Upper lobe of right lung (tissue), 1 donor: ENCODE results near the gene SYNE3. TPM values are rescaled to one million over a fixed set of nuclear protein-coding genes. Genes with fewer than 3 reads are reported as not detected.
A peak's percentile ranks its signal among the peaks of the same experiment; 100 is the strongest.

Source experiments
- ATAC-seq: fragments of 200-7000 bp; cut with Tn5 transposase; one replicate; pipeline ENCODE4 v1.9.1; 2020; ENCODE audit warnings: mild to moderate bottlenecking, moderate library complexity
- DNase-seq: peaks from one replicate; pipeline ENCODE4 v3.0.0-alpha.2; 2020
- H3K27ac ChIP-seq: fragments of 200-600 bp; one replicate; pipeline ENCODE4 v1.8.0; 2022
- H3K27me3 ChIP-seq: fragments of 200-600 bp; one replicate; pipeline ENCODE4 v1.8.0; 2022; ENCODE audit warnings: mild to moderate bottlenecking
- H3K36me3 ChIP-seq: fragments of 200-600 bp; one replicate; pipeline ENCODE4 v1.8.0; 2022
- H3K4me1 ChIP-seq: fragments of 200-600 bp; one replicate; pipeline ENCODE4 v1.8.0; 2022
- H3K4me3 ChIP-seq: fragments of 200-600 bp; one replicate; pipeline ENCODE4 v1.8.0; 2022; ENCODE audit warnings: mild to moderate bottlenecking
- H3K9me3 ChIP-seq: fragments of 200-600 bp; one replicate; pipeline ENCODE4 v1.8.0; 2022
- intact Hi-C: fragments of 100-400 bp; cut with DNase I; formaldehyde crosslinking; loops from one replicate; pipeline ENCODE4 v1.11.0; 2022
- total RNA-seq: library from RNA; stranded (reverse); fragmentation: NEBNext Ultra II Directional; extraction: Animal tissue kit (Norgen Biotek cat#: 25700); gene quantifications from one replicate; pipeline ENCODE4 v1.2.1, GENCODE V29; 2021
- TF ChIP-seq, protein P1 (sequence below): fragments of 200-600 bp; IDR thresholded peaks from one replicate; pipeline ENCODE4 v1.8.0; 2022; ENCODE audit warnings: antibody characterized with exemption
- donor health status: DM: no; HTN: yes; CAD: no; lungs with severe emphysema.

SYNE3 gene
- total RNA-seq, 1 donor from 2014 or later = 19.3 TPM

DNA sequence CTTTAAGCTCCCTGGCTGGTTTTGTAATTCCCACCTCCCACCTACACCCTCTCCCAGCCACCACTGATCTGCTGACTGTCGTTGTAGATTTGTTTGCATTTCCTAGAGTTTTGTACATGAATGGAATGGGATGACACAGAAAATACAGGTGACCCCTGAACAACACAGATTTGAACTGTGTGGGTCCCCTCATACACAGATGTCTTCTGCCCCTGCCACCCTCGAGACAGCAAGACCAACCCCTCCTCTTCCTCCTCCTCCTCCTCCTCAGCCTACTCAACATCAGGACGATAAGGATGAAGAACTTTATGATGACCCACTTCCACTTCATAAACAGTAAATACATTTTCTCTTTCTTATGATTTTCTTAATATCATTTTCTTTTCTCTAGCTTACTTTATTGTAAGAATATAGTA is 28.8 kb downstream of the SYNE3 start:
- ATAC-seq (no peak), DNase-seq (no peak)
- Histone ChIP-seq H3K36me3 (no peaks in the 10 kb centered on the region), H3K27me3 (no peaks in the 10 kb centered on the region), H3K4me1 (peaks cover 26% of the 10 kb centered on the region), H3K9me3 (no peaks in the 10 kb centered on the region), H3K27ac (no peak overlapping the region), H3K4me3 (no peak overlapping the region)
- intact Hi-C loops = no loop called here
- TF ChIP-seq, protein P1, sequence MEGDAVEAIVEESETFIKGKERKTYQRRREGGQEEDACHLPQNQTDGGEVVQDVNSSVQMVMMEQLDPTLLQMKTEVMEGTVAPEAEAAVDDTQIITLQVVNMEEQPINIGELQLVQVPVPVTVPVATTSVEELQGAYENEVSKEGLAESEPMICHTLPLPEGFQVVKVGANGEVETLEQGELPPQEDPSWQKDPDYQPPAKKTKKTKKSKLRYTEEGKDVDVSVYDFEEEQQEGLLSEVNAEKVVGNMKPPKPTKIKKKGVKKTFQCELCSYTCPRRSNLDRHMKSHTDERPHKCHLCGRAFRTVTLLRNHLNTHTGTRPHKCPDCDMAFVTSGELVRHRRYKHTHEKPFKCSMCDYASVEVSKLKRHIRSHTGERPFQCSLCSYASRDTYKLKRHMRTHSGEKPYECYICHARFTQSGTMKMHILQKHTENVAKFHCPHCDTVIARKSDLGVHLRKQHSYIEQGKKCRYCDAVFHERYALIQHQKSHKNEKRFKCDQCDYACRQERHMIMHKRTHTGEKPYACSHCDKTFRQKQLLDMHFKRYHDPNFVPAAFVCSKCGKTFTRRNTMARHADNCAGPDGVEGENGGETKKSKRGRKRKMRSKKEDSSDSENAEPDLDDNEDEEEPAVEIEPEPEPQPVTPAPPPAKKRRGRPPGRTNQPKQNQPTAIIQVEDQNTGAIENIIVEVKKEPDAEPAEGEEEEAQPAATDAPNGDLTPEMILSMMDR = no peak

DNA sequence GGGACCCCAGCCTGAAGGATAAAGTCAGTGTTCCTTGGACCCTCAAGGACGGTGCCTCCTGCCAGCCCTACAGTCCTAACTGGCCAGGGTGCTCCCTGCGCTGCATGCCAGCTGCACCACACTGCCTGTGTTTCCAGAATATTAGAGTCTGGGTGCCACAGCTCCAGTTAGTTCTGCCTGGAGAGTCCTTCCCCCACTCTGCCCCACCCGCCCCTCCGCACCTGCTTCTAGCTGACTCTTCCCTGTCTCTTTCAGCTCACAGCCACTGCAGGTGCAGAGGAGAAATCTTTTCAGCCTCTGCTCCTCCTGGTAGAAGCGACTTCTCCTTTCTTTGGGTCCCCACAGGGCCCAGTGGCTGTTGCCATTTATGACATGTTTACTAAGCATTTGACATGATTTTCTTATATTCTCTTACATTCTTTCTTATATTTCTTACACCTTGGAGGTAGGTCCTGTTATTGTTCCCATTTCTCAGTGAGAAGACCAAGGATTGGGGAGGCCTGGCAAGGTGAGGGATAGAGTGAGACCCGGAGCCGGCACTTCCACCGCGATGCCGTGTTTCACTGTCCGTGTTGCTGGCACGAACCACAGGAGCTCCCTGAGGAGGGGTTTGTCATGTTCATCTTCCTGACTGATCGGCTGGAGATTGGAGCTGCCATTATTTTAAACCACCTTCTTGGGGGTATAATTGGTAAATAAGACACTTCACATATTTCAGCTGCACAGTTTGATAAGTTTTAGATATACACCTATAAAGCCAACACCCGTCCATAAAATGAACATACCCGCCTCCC is 29.4 kb downstream of the SYNE3 start:
- ATAC-seq = no peak
- no peak for DNase-seq
- TF ChIP-seq, protein P1 = no peak
- Histone ChIP-seq H3K4me1 (peaks cover 26% of the 10 kb centered on the region), H3K4me3 (no peak overlapping the region), H3K27me3 (no peaks in the 10 kb centered on the region), H3K27ac (no peak overlapping the region), H3K36me3 (no peaks in the 10 kb centered on the region), H3K9me3 (no peaks in the 10 kb centered on the region)
- intact Hi-C loops = no loop called here

DNA sequence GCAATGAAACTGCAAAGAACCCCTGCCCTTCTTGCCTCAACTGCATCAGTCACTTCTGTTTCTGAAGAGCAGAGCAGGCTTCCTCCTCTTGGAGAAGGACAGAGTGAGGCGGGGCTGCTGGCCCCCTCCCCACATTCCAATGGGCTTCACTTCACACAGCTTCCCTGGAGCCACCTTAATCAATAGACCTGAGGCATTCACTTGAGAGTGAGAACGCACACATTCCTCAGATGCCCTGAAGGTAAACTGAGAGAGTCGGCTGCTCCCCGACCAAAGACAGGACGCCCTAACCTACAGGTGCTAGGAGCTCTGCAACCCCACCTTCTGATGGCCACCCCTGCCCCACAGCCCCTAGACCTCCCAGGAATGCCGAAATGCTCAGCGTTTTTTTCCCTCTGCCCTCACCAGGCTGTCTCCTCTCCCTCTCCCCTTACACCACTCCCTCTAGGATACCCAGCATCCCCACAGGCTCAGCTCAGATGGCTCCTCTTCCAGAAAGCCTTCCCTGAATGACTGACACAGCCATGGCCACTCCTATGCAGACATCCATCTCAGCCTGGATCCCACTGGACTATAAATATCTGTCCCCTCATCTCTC is 31.1 kb downstream of the SYNE3 start:
- no peaks in the 10 kb centered on the region for H3K9me3 ChIP-seq
- H3K27me3 ChIP-seq = no peaks in the 10 kb centered on the region
- TF ChIP-seq, protein P1 = no peak
- peaks cover 26% of the 10 kb centered on the region for H3K4me1 ChIP-seq
- H3K27ac ChIP-seq = no peak overlapping the region
- no peaks in the 10 kb centered on the region for H3K36me3 ChIP-seq
- no peak overlapping the region for H3K4me3 ChIP-seq
- intact Hi-C loops = no loop called here
- no peak for DNase-seq
- ATAC-seq = no peak

DNA sequence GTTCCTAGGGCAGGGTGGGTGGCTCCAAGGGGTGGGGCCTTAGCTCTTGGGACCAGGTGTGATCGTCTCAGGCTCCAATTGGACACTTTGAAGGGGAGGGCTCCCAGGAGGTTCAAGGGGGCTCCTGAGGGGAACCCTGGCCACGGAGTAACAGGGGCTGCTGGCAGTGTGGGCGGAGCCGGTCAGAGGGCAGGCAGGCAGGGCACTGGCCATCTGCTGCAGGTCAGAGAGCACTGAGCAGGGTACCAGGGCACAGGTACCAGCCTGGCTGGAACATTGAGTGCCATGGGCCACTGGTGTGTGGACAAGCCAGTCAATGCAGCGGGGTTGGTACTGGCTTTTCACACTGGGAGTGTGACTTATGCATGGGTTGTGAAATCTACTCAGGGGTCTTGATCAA is 32.2 kb downstream of the SYNE3 start:
- no peak for ATAC-seq
- no peaks in the 10 kb centered on the region for H3K9me3 ChIP-seq
- no peaks in the 10 kb centered on the region for H3K27me3 ChIP-seq
- no peak overlapping the region for H3K4me3 ChIP-seq
- intact Hi-C loops = no loop called here
- TF ChIP-seq, protein P1 = no peak
- H3K4me1 ChIP-seq = peaks cover 18% of the 10 kb centered on the region
- no peak overlapping the region for H3K27ac ChIP-seq
- no peaks in the 10 kb centered on the region for H3K36me3 ChIP-seq
- DNase-seq = no peak

DNA sequence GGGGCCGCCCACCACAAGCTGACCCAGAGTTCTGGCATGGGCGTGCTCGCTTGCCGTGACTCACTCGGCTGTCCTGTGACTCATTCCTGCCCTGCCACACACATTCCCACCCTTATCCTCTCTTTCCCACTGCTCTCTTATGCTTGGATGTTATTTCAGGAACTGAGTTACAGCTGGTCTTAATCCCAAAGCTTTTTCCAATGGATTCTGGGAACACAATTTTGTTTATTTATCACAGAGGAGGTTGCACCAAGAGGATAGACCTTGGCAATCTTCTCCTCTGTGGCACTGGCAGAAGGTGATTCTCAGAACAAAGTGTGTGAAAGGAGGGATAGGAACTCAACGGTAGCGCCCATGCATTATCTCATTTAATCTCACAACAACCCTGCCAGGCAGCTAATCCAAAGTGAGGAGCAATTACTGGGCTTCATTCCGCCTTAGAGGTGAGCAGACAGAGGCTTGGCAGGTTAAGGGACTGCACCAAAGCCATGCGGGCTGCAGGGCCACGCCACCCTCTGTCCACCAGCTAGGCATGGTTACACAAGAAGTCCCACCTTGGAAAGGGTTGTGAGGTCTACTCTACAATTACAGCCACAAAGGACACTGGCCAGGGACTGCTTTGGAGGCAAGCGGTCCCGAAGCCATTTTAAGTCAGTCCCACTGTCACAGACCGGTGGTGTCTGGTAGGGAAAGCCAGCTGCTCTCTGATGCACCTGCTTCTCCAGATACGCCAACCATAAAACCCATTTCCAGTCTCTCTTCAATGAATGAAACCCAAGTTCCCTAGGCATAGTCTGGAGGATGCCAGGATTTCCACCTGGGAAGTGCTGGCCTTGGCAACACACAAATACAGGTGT is 32.9 kb downstream of the SYNE3 start:
- Histone ChIP-seq H3K4me3 (no peak overlapping the region), H3K27me3 (no peaks in the 10 kb centered on the region), H3K4me1 (peaks cover 12% of the 10 kb centered on the region), H3K36me3 (no peaks in the 10 kb centered on the region), H3K9me3 (no peaks in the 10 kb centered on the region), H3K27ac (peak overlapping the region; percentile 17)
- TF ChIP-seq, protein P1 = no peak
- DNase-seq = no peak
- peak; percentile 77 for ATAC-seq
- intact Hi-C loops = no loop called here
